Left ventricle myocardium inferior (tissue), 1 donor: ENCODE measurements around the gene ANKRD45. TPM values are rescaled to one million over a fixed set of nuclear protein-coding genes. Genes with fewer than 3 reads are reported as not detected.
"Not testable (repeated sequence)": the region's sequence is repeated elsewhere in the genome, so short reads cannot be mapped to it uniquely, and the experiment has no call there.

ENCODE experiments used
- DNase-seq: peaks from one replicate; pipeline ENCODE4 v3.0.0-alpha.2; 2020
- H3K27ac ChIP-seq: fragments of 200-600 bp; replicated peaks from 2 replicates; pipeline ENCODE4 v1.8.0; 2021
- H3K27me3 ChIP-seq: fragments of 200-600 bp; 2 replicates; pipeline ENCODE4 v1.8.0; 2021; ENCODE audit warnings: low read depth
- H3K36me3 ChIP-seq: fragments of 200-600 bp; 2 replicates; pipeline ENCODE4 v1.8.0; 2021
- H3K4me1 ChIP-seq: fragments of 200-600 bp; 2 replicates; pipeline ENCODE4 v1.8.0; 2021
- H3K4me3 ChIP-seq: fragments of 200-600 bp; 2 replicates; pipeline ENCODE4 v1.8.0; 2021; ENCODE audit warnings: mild to moderate bottlenecking, moderate library complexity
- H3K9me3 ChIP-seq: fragments of 200-600 bp; replicated peaks from 2 replicates; pipeline ENCODE4 v1.8.0; 2021
- intact Hi-C: fragments of 100-400 bp; cut with micrococcal nuclease; formaldehyde crosslinking; loops from one replicate; pipeline ENCODE4 v1.11.0; 2022
- total RNA-seq: library from RNA; stranded (reverse); fragmentation: NEBNext Ultra II Directional; extraction: Animal tissue kit (Norgen Biotek cat#: 25700); gene quantifications from one replicate; pipeline ENCODE4 v1.2.1, GENCODE V29; 2021
- TF ChIP-seq, protein P1 (sequence below): fragments of 200-600 bp; IDR thresholded peaks from 2 replicates; pipeline ENCODE4 v1.8.0; 2021; ENCODE audit warnings: antibody characterized with exemption, mild to moderate bottlenecking, borderline replicate concordance
- donor health status: DM: no; HTN: yes; CAD: no; lungs with severe emphysema.

The ANKRD45 gene
- total RNA-seq, 1 donor from 2014 or later: 0.25 TPM

DNA sequence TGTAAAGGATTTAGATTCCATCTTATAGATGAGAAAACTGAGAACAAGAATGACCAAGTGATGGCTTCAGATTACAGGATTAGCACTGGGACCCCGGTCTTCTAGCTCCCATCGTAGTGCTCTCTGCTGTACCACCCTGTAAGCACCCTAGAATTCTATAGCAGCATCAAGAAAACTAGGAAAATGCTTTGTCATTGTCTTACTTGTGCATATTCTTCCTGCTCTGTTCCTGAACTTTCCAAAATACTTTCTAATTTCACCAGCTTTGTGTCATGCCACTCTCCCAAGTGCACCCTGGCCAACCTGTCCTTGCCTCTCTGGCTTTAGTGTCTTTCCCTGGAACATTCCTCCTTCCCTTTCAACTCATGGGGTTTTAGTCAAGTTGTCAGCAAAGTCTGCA is 39.1 kb upstream of the ANKRD45 start:
- no peak for DNase-seq
- H3K4me3 ChIP-seq: no peak overlapping the region
- peaks cover 9% of the 10 kb centered on the region for H3K27me3 ChIP-seq
- no peaks in the 10 kb centered on the region for H3K9me3 ChIP-seq
- no peaks in the 10 kb centered on the region for H3K36me3 ChIP-seq
- intact Hi-C loops: no loop called here
- no peaks in the 10 kb centered on the region for H3K4me1 ChIP-seq
- no peak overlapping the region for H3K27ac ChIP-seq
- TF ChIP-seq, protein P1, sequence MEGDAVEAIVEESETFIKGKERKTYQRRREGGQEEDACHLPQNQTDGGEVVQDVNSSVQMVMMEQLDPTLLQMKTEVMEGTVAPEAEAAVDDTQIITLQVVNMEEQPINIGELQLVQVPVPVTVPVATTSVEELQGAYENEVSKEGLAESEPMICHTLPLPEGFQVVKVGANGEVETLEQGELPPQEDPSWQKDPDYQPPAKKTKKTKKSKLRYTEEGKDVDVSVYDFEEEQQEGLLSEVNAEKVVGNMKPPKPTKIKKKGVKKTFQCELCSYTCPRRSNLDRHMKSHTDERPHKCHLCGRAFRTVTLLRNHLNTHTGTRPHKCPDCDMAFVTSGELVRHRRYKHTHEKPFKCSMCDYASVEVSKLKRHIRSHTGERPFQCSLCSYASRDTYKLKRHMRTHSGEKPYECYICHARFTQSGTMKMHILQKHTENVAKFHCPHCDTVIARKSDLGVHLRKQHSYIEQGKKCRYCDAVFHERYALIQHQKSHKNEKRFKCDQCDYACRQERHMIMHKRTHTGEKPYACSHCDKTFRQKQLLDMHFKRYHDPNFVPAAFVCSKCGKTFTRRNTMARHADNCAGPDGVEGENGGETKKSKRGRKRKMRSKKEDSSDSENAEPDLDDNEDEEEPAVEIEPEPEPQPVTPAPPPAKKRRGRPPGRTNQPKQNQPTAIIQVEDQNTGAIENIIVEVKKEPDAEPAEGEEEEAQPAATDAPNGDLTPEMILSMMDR: no peak

DNA sequence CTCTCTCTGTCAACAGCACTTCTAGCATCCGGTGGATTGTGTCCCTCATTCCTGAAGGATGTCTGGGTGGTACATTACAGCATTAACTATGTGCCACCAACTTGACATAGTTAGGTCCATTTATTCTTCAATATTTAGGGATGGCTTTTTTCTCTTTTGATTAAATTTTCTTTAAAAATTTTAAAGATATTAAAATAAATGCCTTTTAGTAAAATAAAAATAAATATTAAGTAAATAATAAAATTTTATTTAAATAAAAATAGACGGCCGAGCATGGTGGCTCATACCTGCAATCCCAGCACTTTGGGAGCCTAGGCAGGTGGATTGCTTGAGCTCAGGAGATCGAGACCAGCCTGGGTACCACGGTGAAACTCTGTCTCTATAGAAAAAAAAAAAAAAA is 35.5 kb upstream of the ANKRD45 start:
- Histone ChIP-seq H3K27ac (no peak overlapping the region), H3K4me3 (no peak overlapping the region), H3K9me3 (no peaks in the 10 kb centered on the region), H3K36me3 (no peaks in the 10 kb centered on the region), H3K4me1 (no peaks in the 10 kb centered on the region), H3K27me3 (peaks cover under 1% of the 10 kb centered on the region)
- intact Hi-C loops: no loop called here
- no peak for DNase-seq
- TF ChIP-seq, protein P1: no peak

DNA sequence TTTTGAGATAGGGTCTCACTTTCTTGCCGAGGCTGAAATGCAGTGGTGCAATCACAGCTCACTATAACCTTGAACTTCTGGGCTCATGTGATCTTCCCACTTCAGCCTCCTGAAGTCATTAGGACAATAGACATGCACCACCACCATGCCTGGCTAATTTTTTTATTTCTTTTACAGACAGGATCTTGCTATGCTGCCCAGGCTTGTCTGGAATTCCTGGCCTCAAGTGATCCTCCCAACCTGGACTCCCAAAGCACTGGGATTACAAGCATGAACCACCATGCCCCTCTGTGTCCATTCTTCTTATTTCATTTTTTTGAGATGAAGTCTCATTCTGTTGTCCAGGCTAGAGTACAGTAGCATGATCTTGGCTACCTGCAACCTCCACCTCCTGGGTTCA is 33.1 kb upstream of the ANKRD45 start:
- H3K27ac ChIP-seq: no peak overlapping the region
- H3K36me3 ChIP-seq: no peaks in the 10 kb centered on the region
- H3K4me1 ChIP-seq: no peaks in the 10 kb centered on the region
- intact Hi-C loops: no loop called here
- no peak overlapping the region for H3K4me3 ChIP-seq
- DNase-seq: no peak
- TF ChIP-seq, protein P1: no peak
- H3K27me3 ChIP-seq: no peaks in the 10 kb centered on the region
- no peaks in the 10 kb centered on the region for H3K9me3 ChIP-seq

DNA sequence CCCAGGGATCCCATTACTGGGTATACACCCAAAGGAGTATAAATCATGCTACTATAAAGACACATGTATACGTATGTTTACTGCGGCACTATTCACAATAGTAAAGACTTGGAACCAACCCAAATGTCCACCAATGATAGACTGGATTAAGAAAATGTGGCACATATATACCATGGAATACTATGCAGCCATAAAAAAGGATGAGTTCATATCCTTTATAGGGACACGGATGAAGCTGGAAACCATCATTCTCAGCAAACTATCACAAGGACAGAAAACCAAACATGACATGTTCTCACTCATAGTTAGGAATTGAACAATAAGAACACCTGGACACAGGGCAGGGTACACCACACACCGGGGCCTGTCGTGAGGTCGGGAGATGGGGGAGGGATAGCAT is 31.6 kb upstream of the ANKRD45 start:
- H3K9me3 ChIP-seq, intact Hi-C loops, DNase-seq, H3K4me3 ChIP-seq, H3K4me1 ChIP-seq, H3K36me3 ChIP-seq, H3K27ac ChIP-seq, H3K27me3 ChIP-seq: not testable (repeated sequence)

DNA sequence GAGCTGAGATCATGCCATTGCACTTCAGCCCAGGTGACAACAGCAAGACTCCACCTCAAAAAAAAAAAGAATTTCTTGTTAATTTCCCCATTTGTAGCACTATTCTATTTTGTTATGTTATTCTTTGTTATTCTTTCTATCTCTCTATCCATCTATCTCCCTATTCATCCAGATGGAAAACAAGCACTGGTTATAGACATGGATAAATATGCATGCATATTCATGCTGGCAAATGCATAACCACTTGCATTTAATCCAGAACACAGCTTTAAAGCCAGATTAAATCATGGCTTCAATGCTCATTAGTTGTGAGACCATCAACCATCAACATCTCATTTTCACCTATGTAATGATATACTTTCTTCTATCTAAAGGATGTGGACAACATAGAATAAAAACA is 23.6 kb upstream of the ANKRD45 start:
- no peak for DNase-seq
- Histone ChIP-seq H3K4me3 (no peak overlapping the region), H3K9me3 (no peaks in the 10 kb centered on the region), H3K27me3 (peaks cover 29% of the 10 kb centered on the region), H3K27ac (no peak overlapping the region), H3K36me3 (no peaks in the 10 kb centered on the region), H3K4me1 (no peaks in the 10 kb centered on the region)
- TF ChIP-seq, protein P1: no peak
- intact Hi-C loops: no loop called here

DNA sequence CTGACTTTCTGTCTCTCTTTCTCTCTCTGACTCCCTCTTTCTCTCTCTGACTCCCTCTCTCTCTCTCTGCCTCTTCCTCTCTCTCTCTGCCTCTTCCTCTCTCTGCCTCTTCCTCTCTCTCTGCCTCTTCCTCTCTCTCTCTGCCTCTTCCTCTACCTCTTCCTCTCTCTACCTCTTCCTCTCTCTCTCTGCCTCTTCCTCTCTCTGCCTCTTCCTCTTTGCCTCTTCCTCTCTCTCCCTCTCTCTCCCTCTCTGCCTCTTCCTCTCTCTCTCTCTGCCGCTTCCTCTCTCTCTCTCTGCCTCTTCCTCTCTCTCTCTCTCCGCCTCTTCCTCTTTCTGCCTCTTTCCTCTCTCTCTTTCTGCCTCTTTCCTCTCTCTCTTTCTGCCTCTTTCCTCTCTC is 18.6 kb upstream of the ANKRD45 start:
- peaks cover 29% of the 10 kb centered on the region for H3K27me3 ChIP-seq
- H3K36me3 ChIP-seq: no peaks in the 10 kb centered on the region
- H3K9me3 ChIP-seq: no peaks in the 10 kb centered on the region
- no peaks in the 10 kb centered on the region for H3K4me1 ChIP-seq
- no peak overlapping the region for H3K4me3 ChIP-seq
- no peak overlapping the region for H3K27ac ChIP-seq
- DNase-seq: no peak
- TF ChIP-seq, protein P1: no peak
- intact Hi-C loops: no loop called here

DNA sequence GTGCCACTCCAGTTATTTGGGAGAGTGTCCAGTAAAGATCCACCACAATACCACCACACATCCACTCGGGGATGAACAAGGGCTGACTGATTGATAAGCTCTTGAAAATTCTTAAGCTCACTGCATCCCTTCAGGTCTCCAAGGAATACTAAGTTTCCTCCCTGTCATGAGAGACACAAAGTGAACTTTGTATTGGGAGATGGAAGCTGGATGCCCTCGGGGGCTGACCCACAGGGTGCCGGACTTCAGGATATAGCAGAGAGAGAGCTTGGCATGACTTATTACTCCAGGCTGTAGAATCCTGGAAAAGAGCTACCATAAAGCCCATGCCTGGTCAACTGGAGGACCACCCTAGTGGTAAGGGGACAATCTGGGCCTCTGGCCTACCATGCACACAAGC is 15.5 kb upstream of the ANKRD45 start:
- H3K27ac ChIP-seq, DNase-seq, H3K4me3 ChIP-seq, intact Hi-C loops, H3K4me1 ChIP-seq, H3K9me3 ChIP-seq, H3K36me3 ChIP-seq: not testable (repeated sequence)
- H3K27me3 ChIP-seq: peaks cover 11% of the 10 kb centered on the region

DNA sequence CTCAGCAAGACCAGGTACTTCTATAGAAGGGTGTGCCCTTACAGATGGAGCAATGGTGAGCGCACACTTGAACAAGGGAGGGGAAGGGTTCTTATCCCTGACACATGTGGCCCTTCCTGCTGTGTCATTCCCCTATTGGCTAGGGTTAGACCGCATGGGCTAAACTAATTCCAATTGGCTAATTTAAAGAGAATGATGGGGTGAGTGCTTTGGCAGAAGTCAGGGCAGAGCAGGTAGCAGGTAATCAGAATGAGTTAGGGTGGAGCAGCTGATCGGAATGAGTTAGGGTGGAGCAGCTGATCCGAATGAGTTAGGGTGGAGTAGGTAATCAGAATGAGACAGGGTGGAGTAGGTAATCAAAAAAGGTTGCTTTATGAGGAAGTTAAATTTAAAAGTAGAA is 14.2 kb upstream of the ANKRD45 start:
- H3K4me1 ChIP-seq, intact Hi-C loops, H3K27me3 ChIP-seq, H3K36me3 ChIP-seq, H3K27ac ChIP-seq, DNase-seq, H3K4me3 ChIP-seq: not testable (repeated sequence)
- H3K9me3 ChIP-seq: peaks cover 17% of the 10 kb centered on the region
